HCT116 (cell line): ENCODE measurements around the gene COL18A1. TPM values are rescaled to one million over a fixed set of nuclear protein-coding genes. Genes with fewer than 3 reads are reported as not detected.

ENCODE experiments used
- ATAC-seq: fragments of 200-7000 bp; cut with Tn5 transposase; 2 replicates; pipeline ENCODE4 v1.9.1; 2020; ENCODE audit warnings: mild to moderate bottlenecking, moderate library complexity
- BruUV-seq: library from RNA; stranded (reverse); fragments of 400-500 nt; replicated peaks from 2 replicates; lab custom pipeline; 2021; lab: Mats Ljungman, UMichigan
- CTCF ChIA-PET: fragments of 300-600 bp; sonication (Branson Sonifier 250); formaldehyde crosslinking; loops from one replicate; lab custom pipeline; 2021; ENCODE audit warnings: antibody characterized with exemption; lab: Charles Lee
- POLR2A ChIA-PET: fragments of 300-600, 350-600 bp; sonication (Branson Sonifier 250); formaldehyde crosslinking; loops from one replicate; lab custom pipeline; 2021; ENCODE audit warnings: antibody characterized with exemption; lab: Charles Lee
- RAD21 ChIA-PET, 2 experiments: fragments of 300-600 bp; sonication (Branson Sonifier 250); formaldehyde crosslinking; loops; one replicate each; lab custom pipeline; 2023; ENCODE audit warnings: low total read pairs in 2 of 2; ENCODE audit not compliant: uncharacterized antibody in 2 of 2, unreplicated experiment in 2 of 2, low non-redundant PET in 1 of 2; lab: Charles Lee
- DNase-seq: peaks from one replicate; pipeline ENCODE4 v3.0.0-alpha.2; 2010; ENCODE audit warnings: low read depth, low spot score
- H2AFZ ChIP-seq: fragments of 200-600 bp; shearing (Covaris generic), sonication (generic); 2 replicates; pipeline ENCODE4 v1.6.1; 2017; ENCODE audit warnings: low read depth, mixed run types, mixed read lengths, antibody characterized with exemption, low read length; ENCODE audit not compliant: poor library complexity, severe bottlenecking
- H3K27ac ChIP-seq: 2 replicates; pipeline ENCODE4 v1.5.1; 2012; ENCODE audit warnings: low read depth, low read length
- H3K27me3 ChIP-seq: fragments of 200-600 bp; sonication (generic); 2 replicates; pipeline ENCODE4 v1.6.1; 2016; ENCODE audit warnings: mixed run types, low read length, mixed read lengths; ENCODE audit not compliant: insufficient read depth
- H3K36me3 ChIP-seq, 2 experiments: fragments of 200-500 bp in 1 of 2; fragments of 200-600 bp in 1 of 2; sonication (Bioruptor generic) in 1 of 2; sonication (generic) in 1 of 2; 2 replicates each; pipeline versions ENCODE4 v1.5.1 to v1.6.1; 2014 to 2016; ENCODE audit warnings: low read length in 2 of 2, inconsistent platforms in 1 of 2, mixed read lengths in 1 of 2, mixed run types in 1 of 2; ENCODE audit not compliant: insufficient read depth in 2 of 2, control insufficient read depth in 1 of 2
- H3K4me1 ChIP-seq, 2 experiments: fragments of 200-600 bp in 1 of 2; sonication (generic) in 1 of 2; 2 replicates each; pipeline versions ENCODE4 v1.5.1 to v1.6.1; 2012 to 2017; ENCODE audit warnings: low read length in 2 of 2, inconsistent platforms in 1 of 2, mild to moderate bottlenecking in 1 of 2, mixed read lengths in 1 of 2, mixed run types in 1 of 2, moderate library complexity in 1 of 2; ENCODE audit not compliant: insufficient read depth in 2 of 2, control insufficient read depth in 1 of 2
- H3K4me2 ChIP-seq: fragments of 200-600 bp; sonication (generic); 2 replicates; pipeline ENCODE4 v1.6.1; 2017; ENCODE audit warnings: mixed run types, low read length, mixed read lengths
- H3K4me3 ChIP-seq, 2 experiments: fragments of 200-600 bp in 1 of 2; sonication (generic) in 1 of 2; replicated peaks in 1 of 2; 2 replicates each; pipeline ENCODE4 v1.5.1; 2011 to 2016; ENCODE audit warnings: low read length in 2 of 2, control low read depth in 1 of 2, low read depth in 1 of 2, mild to moderate bottlenecking in 1 of 2, mixed read lengths in 1 of 2, mixed run types in 1 of 2
- H3K79me2 ChIP-seq: fragments of 200-600 bp; sonication (generic); 2 replicates; pipeline ENCODE4 v1.6.1; 2017; ENCODE audit warnings: mild to moderate bottlenecking, mixed run types, low read length, moderate library complexity, mixed read lengths; ENCODE audit not compliant: insufficient read depth
- H3K9ac ChIP-seq: fragments of 200-600 bp; sonication (generic); 2 replicates; pipeline ENCODE4 v1.6.1; 2016; ENCODE audit warnings: low read length, mixed read lengths
- H3K9me2 ChIP-seq: fragments of 200-600 bp; sonication (generic), shearing (Covaris generic); 2 replicates; pipeline ENCODE4 v1.6.1; 2017; ENCODE audit warnings: mixed run types, mild to moderate bottlenecking, moderate library complexity; ENCODE audit not compliant: insufficient read depth
- H3K9me3 ChIP-seq, 2 experiments: fragments of 200-500 bp in 1 of 2; fragments of 200-600 bp in 1 of 2; sonication (Bioruptor generic) in 1 of 2; sonication (generic) in 1 of 2; 2 replicates each; pipeline ENCODE4 v1.6.1; 2014 to 2017; ENCODE audit warnings: low read length in 2 of 2, mixed read lengths in 2 of 2, inconsistent platforms in 1 of 2, low read depth in 1 of 2, mild to moderate bottlenecking in 1 of 2, mixed run types in 1 of 2, moderate library complexity in 1 of 2; ENCODE audit not compliant: control insufficient read depth in 1 of 2, insufficient read depth in 1 of 2
- H4K20me1 ChIP-seq: fragments of 200-600 bp; sonication (generic), shearing (Covaris generic); 2 replicates; pipeline ENCODE4 v1.6.1; 2017; ENCODE audit warnings: mixed run types, mild to moderate bottlenecking, moderate library complexity; ENCODE audit not compliant: insufficient read depth
- ATF3 ChIP-seq: IDR thresholded peaks from 2 replicates; pipeline ENCODE4 v1.6.1; 2012
- CBX3 ChIP-seq: IDR thresholded peaks from 2 replicates; pipeline ENCODE4 v1.6.1; 2012; ENCODE audit warnings: low read depth
- CTCF ChIP-seq, 3 experiments: fragments of 200-600 bp in 1 of 3; sonication (generic) in 1 of 3; IDR thresholded peaks in 2 of 3; conservative IDR thresholded peaks in 1 of 3; 2 replicates each; pipeline ENCODE4 v1.5.1; 2012 to 2017; ENCODE audit warnings: low read depth in 2 of 3, low read length in 2 of 3, antibody characterized with exemption in 1 of 3, borderline replicate concordance in 1 of 3, control low read depth in 1 of 3, mild to moderate bottlenecking in 1 of 3, mixed read lengths in 1 of 3, mixed run types in 1 of 3, moderate library complexity in 1 of 3; ENCODE audit not compliant: insufficient read depth in 1 of 3
- EGR1 ChIP-seq: IDR thresholded peaks from 2 replicates; pipeline ENCODE4 v1.6.1; 2012; ENCODE audit warnings: low read depth
- ELF1 ChIP-seq: IDR thresholded peaks from 2 replicates; pipeline ENCODE4 v1.6.1; 2012; ENCODE audit warnings: low read depth, borderline replicate concordance
- EZH2phosphoT487 ChIP-seq: fragments of 200-600 bp; IDR thresholded peaks from 2 replicates; pipeline ENCODE4 v1.6.1; 2018; ENCODE audit warnings: antibody characterized with exemption, borderline replicate concordance
- JUND ChIP-seq: IDR thresholded peaks from 2 replicates; pipeline ENCODE4 v1.6.1; 2012
- POLR2A ChIP-seq: IDR thresholded peaks from 2 replicates; pipeline ENCODE4 v1.7.0; 2011; ENCODE audit warnings: borderline replicate concordance; ENCODE audit not compliant: insufficient read depth, insufficient read length; ENCODE audit errors: extremely low read depth
- RAD21 ChIP-seq: IDR thresholded peaks from 2 replicates; pipeline ENCODE4 v1.6.1; 2012; ENCODE audit warnings: low read depth, mild to moderate bottlenecking
- REST ChIP-seq: IDR thresholded peaks from 2 replicates; pipeline ENCODE4 v1.6.1; 2012; ENCODE audit warnings: low read depth
- SP1 ChIP-seq: IDR thresholded peaks from 2 replicates; pipeline ENCODE4 v1.6.1; 2012; ENCODE audit warnings: low read depth
- TCF7L2 ChIP-seq: IDR thresholded peaks from 2 replicates; pipeline ENCODE4 v1.7.0; 2011; ENCODE audit warnings: borderline replicate concordance, inconsistent platforms; ENCODE audit not compliant: insufficient read depth, insufficient read length; ENCODE audit errors: extremely low read depth
- YY1 ChIP-seq: IDR thresholded peaks from 2 replicates; pipeline ENCODE4 v1.6.1; 2011; ENCODE audit warnings: low read length, low read depth, moderate library complexity, mild to moderate bottlenecking; ENCODE audit not compliant: insufficient replicate concordance; ENCODE audit errors: extremely low read depth
- ZBTB33 ChIP-seq: IDR thresholded peaks from 2 replicates; pipeline ENCODE4 v1.6.1; 2011; ENCODE audit warnings: mild to moderate bottlenecking, low read length, moderate library complexity; ENCODE audit not compliant: insufficient replicate concordance; ENCODE audit errors: extremely low read depth
- ZFX ChIP-seq: fragments of 450-650 bp; IDR thresholded peaks from 2 replicates; pipeline ENCODE4 v1.6.1; 2017
- ZNF274 ChIP-seq: fragments of 200-500 bp; sonication (Bioruptor generic); IDR thresholded peaks from 2 replicates; pipeline ENCODE4 v1.6.1; 2014; ENCODE audit warnings: mild to moderate bottlenecking, low read depth, low read length, inconsistent platforms
- intact Hi-C: fragments of 100-400 bp; cut with micrococcal nuclease; formaldehyde crosslinking; loops from 2 replicates; pipeline ENCODE4 v1.10.0; 2022
- total RNA-seq: library from RNA; stranded (reverse); gene quantifications from one replicate; pipeline ENCODE4 v1.2.1, GENCODE V29; 2021; ENCODE audit not compliant: unreplicated experiment

Gene COL18A1
- total RNA-seq, 1 experiment from 2014 or later: 59.5 TPM

GRCh38 chr21:45442276-45442675, 37.3 kb downstream of the COL18A1 start:
- ChIA-PET POLR2A (no interaction called here), CTCF (no interaction called here), RAD21 (no interaction called here)
- DNase-seq (no peak), ATAC-seq (no peak)
- Histone ChIP-seq H3K27ac (no peak overlapping the region), H3K79me2 (peaks cover 33% of the 10 kb centered on the region; the same call in 1 of the 2 replicates), H3K9me3 (peaks cover 3 to 13% of the 10 kb centered on the region in 2 experiments; a peak in 3 of 4 replicates), H3K27me3 (no peaks in the 10 kb centered on the region), H3K4me1 (peaks cover 0 to 9% of the 10 kb centered on the region in 2 experiments; a peak in 1 of 4 replicates), H4K20me1 (no peaks in the 10 kb centered on the region), H3K4me2 (no peak overlapping the region), H3K9ac (no peak overlapping the region), H3K9me2 (no peaks in the 10 kb centered on the region), H2AFZ (no peak overlapping the region), H3K36me3 (peaks cover 0 to 4% of the 10 kb centered on the region in 2 experiments; a peak in 1 of 4 replicates), H3K4me3 (no peak overlapping the region)
- intact Hi-C loops: no loop called here
- no TSS peak for BruUV-seq
- TF ChIP-seq TCF7L2 (no peak), YY1 (no peak), ZFX (no peak), EGR1 (no peak), CBX3 (no peak), ELF1 (no peak), RAD21 (no peak), JUND (no peak), CTCF (IDR thresholded peaks at IDR 0.05 in 2 of 3, conservative IDR thresholded peaks at IDR 0.05 in 1 of 3; ENCODE audit: borderline replicate concordance in 1 of 3, insufficient read depth in 1 of 3, low read depth in 2 of 3, low read length in 2 of 3) (no peak), ATF3 (no peak), ZBTB33 (no peak), EZH2phosphoT487 (no peak), REST (no peak), ZNF274 (no peak), POLR2A (no peak), SP1 (no peak)
- TF ChIP-seq, all 23 proteins: peak for 0
